ENCODE measurements around the gene HPD. TPM values are rescaled to one million over a fixed set of nuclear protein-coding genes. Genes with fewer than 3 reads are reported as not detected.

The HPD gene
- total and polyA plus RNA-seq, 2 donors (not counting 3 experiments of a cell fraction or from before 2014, with no cell fraction given), result not detected

DNA sequence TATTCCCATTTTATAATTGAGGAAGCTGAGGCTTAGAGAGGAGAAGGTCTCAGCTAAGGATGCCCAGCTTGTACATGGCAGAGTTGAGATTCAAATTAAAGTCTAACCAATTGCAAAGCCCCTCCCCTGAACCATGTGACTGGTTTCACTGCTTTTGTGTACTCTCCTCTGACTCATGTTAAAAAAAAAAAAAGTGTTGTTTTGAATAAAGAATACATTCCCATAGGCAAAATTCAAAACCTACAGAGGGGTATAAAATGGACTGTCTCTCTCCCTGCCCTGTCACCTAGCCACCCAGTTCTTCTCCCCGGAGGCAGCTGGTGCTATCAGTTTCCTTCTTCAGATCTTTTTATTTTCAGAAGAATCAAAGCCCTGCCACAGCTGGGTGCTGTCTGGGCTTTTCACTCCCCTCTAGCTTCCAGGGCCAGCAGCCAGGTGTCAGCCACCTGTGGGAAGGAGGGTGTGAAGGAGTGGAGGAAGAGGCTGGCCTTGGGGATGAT lies 35.4 kb upstream of the HPD start:
- TF ChIP-seq FOS (IDR thresholded peaks at IDR 0.05; ENCODE audit: borderline replicate concordance, insufficient read depth, low read length) (peak; percentile 54), JUN (IDR thresholded peaks at IDR 0.05; ENCODE audit: borderline replicate concordance, insufficient read depth, insufficient read length, low read depth) (peak; percentile 36), MYC (IDR thresholded peaks at IDR 0.05; ENCODE audit: low read depth, low read length) (no peak)
- Histone ChIP-seq H3K9ac (replicated peaks; ENCODE audit: extremely low read depth, insufficient read depth, low read length) (no peak overlapping the region), H2AFZ (ENCODE audit: low read depth, low read length) (no peak overlapping the region), H3K27me3 (ENCODE audit: control insufficient read depth in 2 of 2, insufficient read depth in 2 of 2, low read length in 2 of 2) (no peaks in the 10 kb centered on the region), H4K20me1 (replicated peaks; ENCODE audit: control insufficient read depth, extremely low read depth, insufficient read depth, low read length) (no peaks in the 10 kb centered on the region), H3K9me1 (replicated peaks; ENCODE audit: control insufficient read depth, extremely low read depth, insufficient read depth, low read length) (no peaks in the 10 kb centered on the region), H3K4me2 (ENCODE audit: insufficient read depth, low read length) (no peak overlapping the region), H3K4me3 (replicated peaks in 1 of 3; ENCODE audit: insufficient read depth in 1 of 3, low read depth in 1 of 3, low read length in 3 of 3) (no peak overlapping the region), H3K9me3 (replicated peaks; ENCODE audit: control insufficient read depth, insufficient read depth, low read length) (no peaks in the 10 kb centered on the region), H3K4me1 (ENCODE audit: control insufficient read depth, extremely low read depth, insufficient read depth, low read length) (peaks cover 15% of the 10 kb centered on the region), H3K36me3 (ENCODE audit: control insufficient read depth in 2 of 2, extremely low read depth in 1 of 2, insufficient read depth in 2 of 2, low read length in 2 of 2) (peaks cover 5 to 15% of the 10 kb centered on the region in 2 experiments), H3K27ac (ENCODE audit: insufficient read depth, low read depth, low read length) (peak overlapping the region; percentile 39), H3K79me2 (ENCODE audit: control insufficient read depth, insufficient read depth, low read length) (peaks cover 47% of the 10 kb centered on the region)
- POLR2A ChIA-PET, result no interaction called here
- dilution Hi-C loops (cut with MboI; ENCODE audit: extremely low pct_ligation_motif_present, low sequenced_read_pairs), result no loop called here
- DNase-seq (ENCODE audit: low read depth, low spot score) (peak; percentile 74), FAIRE-seq (peak; percentile 62)
- CTCF ChIA-PET, result interaction anchor here (0.6 to 7.4 kb wide), 7 partner anchors 22 to 134 kb away, joined by 3 to 101 read pairs (median 4); partner anchors contain the start of genes CFAP251 and RHOF
- intact Hi-C loops (cut with micrococcal nuclease), result no loop called here
- no TSS peak for BruUV-seq (replicated peaks)

DNA sequence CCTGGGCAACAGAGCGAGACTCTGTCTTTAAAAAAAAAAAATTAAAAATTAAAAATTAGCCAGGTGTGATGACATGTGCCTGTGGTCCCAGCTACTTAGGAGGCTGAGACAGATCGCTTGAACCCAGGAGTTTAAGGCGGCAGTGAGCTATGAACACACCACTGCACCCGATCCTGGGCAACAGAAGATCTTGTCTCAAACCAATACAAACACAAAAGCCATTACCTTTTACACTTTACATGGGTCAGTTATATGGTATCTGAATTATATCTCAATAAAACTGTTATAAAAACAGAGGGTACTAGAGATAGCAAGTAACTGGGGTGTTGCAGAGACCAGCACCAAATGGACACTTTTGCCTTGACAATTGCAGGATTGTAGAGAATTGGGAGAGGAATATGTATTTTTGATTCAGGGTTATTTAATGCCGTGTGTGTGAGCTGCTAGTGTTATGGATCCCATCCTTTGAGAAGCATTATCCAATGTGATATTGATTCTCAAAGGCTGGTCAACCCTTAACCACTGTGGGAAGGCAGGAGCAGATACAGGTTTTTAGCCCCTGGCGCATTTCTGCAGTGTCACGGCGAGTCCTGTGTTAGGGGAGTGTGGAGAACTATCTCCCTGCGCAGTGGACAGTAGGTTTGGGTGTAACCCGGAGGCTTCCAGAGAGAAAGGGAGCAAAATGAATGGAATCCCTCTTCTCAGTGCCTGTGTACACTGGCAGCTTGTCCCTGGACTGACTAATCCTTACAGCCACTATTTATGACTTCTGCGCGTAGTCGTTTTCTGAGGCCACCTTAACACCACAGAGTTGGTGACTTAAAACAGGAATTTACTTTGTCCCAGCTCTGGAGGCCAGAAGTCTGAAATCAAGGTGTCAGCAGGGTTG lies 34.3 kb upstream of the HPD start:
- TF ChIP-seq GATA2 (IDR thresholded peaks at IDR 0.05; ENCODE audit: insufficient read depth, insufficient read length, low read depth, low read length) (no peak), POLR2A (IDR thresholded peaks at IDR 0.05; ENCODE audit: low read depth, low read length) (no peak), JUN (IDR thresholded peaks at IDR 0.05; ENCODE audit: borderline replicate concordance, insufficient read depth, insufficient read length, low read depth) (no peak), FOS (IDR thresholded peaks at IDR 0.05; ENCODE audit: borderline replicate concordance, insufficient read depth, low read length) (no peak), POLR2AphosphoS5 (IDR thresholded peaks at IDR 0.05; ENCODE audit: insufficient read depth, low read depth, low read length) (no peak), EZH2 (IDR thresholded peaks at IDR 0.05; ENCODE audit: borderline replicate concordance, low read depth, low read length, severe bottlenecking) (no peak), MYC (IDR thresholded peaks at IDR 0.05; ENCODE audit: low read depth, low read length) (no peak)
- TF ChIP-seq, protein P1, sequence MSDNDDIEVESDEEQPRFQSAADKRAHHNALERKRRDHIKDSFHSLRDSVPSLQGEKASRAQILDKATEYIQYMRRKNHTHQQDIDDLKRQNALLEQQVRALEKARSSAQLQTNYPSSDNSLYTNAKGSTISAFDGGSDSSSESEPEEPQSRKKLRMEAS (IDR thresholded peaks at IDR 0.05; ENCODE audit: insufficient read depth, insufficient read length), result no peak
- TF ChIP-seq, protein P2, sequence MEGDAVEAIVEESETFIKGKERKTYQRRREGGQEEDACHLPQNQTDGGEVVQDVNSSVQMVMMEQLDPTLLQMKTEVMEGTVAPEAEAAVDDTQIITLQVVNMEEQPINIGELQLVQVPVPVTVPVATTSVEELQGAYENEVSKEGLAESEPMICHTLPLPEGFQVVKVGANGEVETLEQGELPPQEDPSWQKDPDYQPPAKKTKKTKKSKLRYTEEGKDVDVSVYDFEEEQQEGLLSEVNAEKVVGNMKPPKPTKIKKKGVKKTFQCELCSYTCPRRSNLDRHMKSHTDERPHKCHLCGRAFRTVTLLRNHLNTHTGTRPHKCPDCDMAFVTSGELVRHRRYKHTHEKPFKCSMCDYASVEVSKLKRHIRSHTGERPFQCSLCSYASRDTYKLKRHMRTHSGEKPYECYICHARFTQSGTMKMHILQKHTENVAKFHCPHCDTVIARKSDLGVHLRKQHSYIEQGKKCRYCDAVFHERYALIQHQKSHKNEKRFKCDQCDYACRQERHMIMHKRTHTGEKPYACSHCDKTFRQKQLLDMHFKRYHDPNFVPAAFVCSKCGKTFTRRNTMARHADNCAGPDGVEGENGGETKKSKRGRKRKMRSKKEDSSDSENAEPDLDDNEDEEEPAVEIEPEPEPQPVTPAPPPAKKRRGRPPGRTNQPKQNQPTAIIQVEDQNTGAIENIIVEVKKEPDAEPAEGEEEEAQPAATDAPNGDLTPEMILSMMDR (IDR thresholded peaks at IDR 0.05; ENCODE audit: extremely low read depth in 1 of 2, insufficient read depth in 1 of 2, low read depth in 1 of 2, low read length in 2 of 2), result no peak
- Histone ChIP-seq H3K4me1 (ENCODE audit: control insufficient read depth, extremely low read depth, insufficient read depth, low read length) (peaks cover 20% of the 10 kb centered on the region), H2AFZ (ENCODE audit: low read depth, low read length) (no peak overlapping the region), H3K27me3 (ENCODE audit: control insufficient read depth in 2 of 2, insufficient read depth in 2 of 2, low read length in 2 of 2) (no peaks in the 10 kb centered on the region), H4K20me1 (replicated peaks; ENCODE audit: control insufficient read depth, extremely low read depth, insufficient read depth, low read length) (no peaks in the 10 kb centered on the region), H3K9me1 (replicated peaks; ENCODE audit: control insufficient read depth, extremely low read depth, insufficient read depth, low read length) (no peaks in the 10 kb centered on the region), H3K27ac (ENCODE audit: insufficient read depth, low read depth, low read length) (no peak overlapping the region), H3K79me2 (ENCODE audit: control insufficient read depth, insufficient read depth, low read length) (peaks cover 47% of the 10 kb centered on the region), H3K9ac (replicated peaks; ENCODE audit: extremely low read depth, insufficient read depth, low read length) (no peak overlapping the region), H3K9me3 (replicated peaks; ENCODE audit: control insufficient read depth, insufficient read depth, low read length) (no peaks in the 10 kb centered on the region), H3K36me3 (ENCODE audit: control insufficient read depth in 2 of 2, extremely low read depth in 1 of 2, insufficient read depth in 2 of 2, low read length in 2 of 2) (peaks cover 5 to 9% of the 10 kb centered on the region in 2 experiments), H3K4me3 (replicated peaks in 1 of 3; ENCODE audit: insufficient read depth in 1 of 3, low read depth in 1 of 3, low read length in 3 of 3) (no peak overlapping the region), H3K4me2 (ENCODE audit: insufficient read depth, low read length) (no peak overlapping the region)
- FAIRE-seq (no peak), DNase-seq (ENCODE audit: low read depth, low spot score) (no peak)
- no TSS peak for BruUV-seq (replicated peaks)
- ChIA-PET CTCF (interaction anchor here (0.6 to 7.4 kb wide), 8 partner anchors 23 to 118 kb away, joined by 3 to 101 read pairs (median 4); partner anchors contain the start of genes CFAP251 and RHOF), POLR2A (no interaction called here)
- intact Hi-C loops (cut with micrococcal nuclease), result no loop called here
- dilution Hi-C loops (cut with MboI; ENCODE audit: extremely low pct_ligation_motif_present, low sequenced_read_pairs), result no loop called here
